Measurements from ENCODE around the gene ACSL3.

ACSL3 gene

DNA sequence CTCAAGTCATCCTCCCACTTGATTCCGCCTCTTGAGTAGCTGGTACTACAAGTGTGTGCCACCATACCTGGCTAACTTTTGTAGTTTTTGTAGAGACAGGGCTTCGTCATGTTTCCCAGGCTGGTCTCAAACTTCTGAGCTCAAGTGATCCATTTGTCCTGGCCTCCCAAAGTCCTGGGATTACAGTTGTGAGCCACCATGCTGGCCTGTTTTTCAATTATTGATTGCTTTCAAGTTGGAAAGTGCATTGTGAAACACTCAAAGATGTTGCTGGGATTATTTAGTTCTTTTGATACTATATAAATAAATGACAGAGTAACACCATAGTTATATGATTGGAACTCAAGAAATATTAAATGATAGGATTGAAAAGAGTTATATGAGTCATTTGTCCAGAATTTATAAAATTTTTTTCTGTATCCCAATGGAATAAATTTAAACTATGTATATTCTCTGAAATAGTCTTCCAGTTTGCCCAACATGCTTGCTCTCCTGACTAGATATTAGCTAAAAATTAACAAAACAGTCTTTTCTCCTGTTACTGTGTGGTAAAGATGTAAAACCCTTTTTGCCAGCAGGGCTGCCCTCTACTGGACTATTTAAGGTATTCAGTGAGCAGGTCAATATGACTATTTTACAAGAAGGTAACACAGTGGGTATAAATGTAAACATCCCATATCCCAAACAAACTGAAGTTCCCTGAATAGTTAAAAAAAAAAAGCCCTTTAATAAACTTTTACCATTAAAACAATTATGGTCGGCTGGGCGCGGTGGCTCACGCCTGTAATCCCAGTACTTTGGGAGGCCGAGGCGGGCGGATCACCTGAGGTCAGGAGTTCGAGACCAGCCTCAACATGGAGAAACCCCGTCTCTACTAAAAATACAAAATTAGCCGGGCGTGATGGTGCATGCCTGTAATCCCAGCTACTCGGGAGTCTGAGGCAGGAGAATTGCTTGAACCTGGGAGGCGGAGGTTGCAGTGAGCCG is 42.7 kb downstream of the ACSL3 start:
- H2AFZ ChIP-seq, result no peak overlapping the region
- H3K36me3 ChIP-seq (ENCODE audit: control insufficient read depth, insufficient read depth, low read length), result no peaks in the 10 kb centered on the region
- no peaks in the 10 kb centered on the region for H3K9me3 ChIP-seq (ENCODE audit: control insufficient read depth, low read length)
- no peak overlapping the region for H3K9ac ChIP-seq
- H3K4me3 ChIP-seq (ENCODE audit: low read depth, low read length), result no peak overlapping the region
- peaks cover 45% of the 10 kb centered on the region for H3K4me1 ChIP-seq
- H3K27me3 ChIP-seq (ENCODE audit: control insufficient read depth, insufficient read depth, low read length), result no peaks in the 10 kb centered on the region
- peaks cover 58% of the 10 kb centered on the region for H3K79me2 ChIP-seq
- H3K4me2 ChIP-seq (ENCODE audit: low read length), result no peak overlapping the region
- TF ChIP-seq, protein P1, sequence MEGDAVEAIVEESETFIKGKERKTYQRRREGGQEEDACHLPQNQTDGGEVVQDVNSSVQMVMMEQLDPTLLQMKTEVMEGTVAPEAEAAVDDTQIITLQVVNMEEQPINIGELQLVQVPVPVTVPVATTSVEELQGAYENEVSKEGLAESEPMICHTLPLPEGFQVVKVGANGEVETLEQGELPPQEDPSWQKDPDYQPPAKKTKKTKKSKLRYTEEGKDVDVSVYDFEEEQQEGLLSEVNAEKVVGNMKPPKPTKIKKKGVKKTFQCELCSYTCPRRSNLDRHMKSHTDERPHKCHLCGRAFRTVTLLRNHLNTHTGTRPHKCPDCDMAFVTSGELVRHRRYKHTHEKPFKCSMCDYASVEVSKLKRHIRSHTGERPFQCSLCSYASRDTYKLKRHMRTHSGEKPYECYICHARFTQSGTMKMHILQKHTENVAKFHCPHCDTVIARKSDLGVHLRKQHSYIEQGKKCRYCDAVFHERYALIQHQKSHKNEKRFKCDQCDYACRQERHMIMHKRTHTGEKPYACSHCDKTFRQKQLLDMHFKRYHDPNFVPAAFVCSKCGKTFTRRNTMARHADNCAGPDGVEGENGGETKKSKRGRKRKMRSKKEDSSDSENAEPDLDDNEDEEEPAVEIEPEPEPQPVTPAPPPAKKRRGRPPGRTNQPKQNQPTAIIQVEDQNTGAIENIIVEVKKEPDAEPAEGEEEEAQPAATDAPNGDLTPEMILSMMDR (IDR thresholded peaks at IDR 0.05), result peak; percentile 77
- H3K27ac ChIP-seq, result no peak overlapping the region

- H2AFZ ChIP-seq, result no peak overlapping the region
- no peaks in the 10 kb centered on the region for H3K9me3 ChIP-seq (ENCODE audit: control insufficient read depth, low read length)
- no peak overlapping the region for H3K9ac ChIP-seq
- no peak overlapping the region for H3K27ac ChIP-seq
- H3K4me3 ChIP-seq (ENCODE audit: low read depth, low read length), result no peak overlapping the region
- H3K4me2 ChIP-seq (ENCODE audit: low read length), result no peak overlapping the region
- no peaks in the 10 kb centered on the region for H3K36me3 ChIP-seq (ENCODE audit: control insufficient read depth, insufficient read depth, low read length)
- H3K4me1 ChIP-seq, result peaks cover 46% of the 10 kb centered on the region
- peaks cover 55% of the 10 kb centered on the region for H3K79me2 ChIP-seq
- no peaks in the 10 kb centered on the region for H3K27me3 ChIP-seq (ENCODE audit: control insufficient read depth, insufficient read depth, low read length)
- TF ChIP-seq, protein P1 (IDR thresholded peaks at IDR 0.05), result no peak
Observed at GRCh38 chr2:222904557-222905258, 43.9 kb downstream of the ACSL3 start.

DNA sequence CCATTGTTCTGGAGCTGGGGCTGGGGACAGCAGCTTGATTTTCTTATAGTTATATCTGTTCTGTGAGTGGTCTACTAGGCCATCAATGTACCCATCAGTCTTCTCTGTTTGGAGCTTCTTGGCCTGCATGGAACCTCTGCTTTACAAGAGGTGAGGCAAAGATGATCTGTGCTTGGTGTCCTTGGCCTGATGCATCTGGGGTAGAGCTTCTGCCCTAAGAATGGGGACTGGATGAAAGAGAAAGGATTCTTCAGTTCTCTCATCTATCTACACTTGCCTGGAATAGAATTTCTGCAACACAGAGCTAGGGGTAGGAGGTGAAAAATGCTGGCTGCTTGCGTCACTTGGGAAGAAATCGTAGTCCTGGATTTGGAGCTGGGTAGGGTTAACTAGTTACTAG is 46.2 kb downstream of the ACSL3 start:
- peaks cover 62% of the 10 kb centered on the region for H3K79me2 ChIP-seq
- TF ChIP-seq, protein P1 (IDR thresholded peaks at IDR 0.05), result no peak
- H3K36me3 ChIP-seq (ENCODE audit: control insufficient read depth, insufficient read depth, low read length), result no peaks in the 10 kb centered on the region
- H3K4me3 ChIP-seq (ENCODE audit: low read depth, low read length), result no peak overlapping the region
- no peak overlapping the region for H3K9ac ChIP-seq
- H3K27ac ChIP-seq, result no peak overlapping the region
- H3K27me3 ChIP-seq (ENCODE audit: control insufficient read depth, insufficient read depth, low read length), result no peaks in the 10 kb centered on the region
- H3K4me1 ChIP-seq, result peaks cover 44% of the 10 kb centered on the region
- no peak overlapping the region for H3K4me2 ChIP-seq (ENCODE audit: low read length)
- H2AFZ ChIP-seq, result no peak overlapping the region
- H3K9me3 ChIP-seq (ENCODE audit: control insufficient read depth, low read length), result no peaks in the 10 kb centered on the region

GRCh38 chr2:222907790-222908441 is 47.1 kb downstream of the ACSL3 start:
- Histone ChIP-seq H3K9ac (no peak overlapping the region), H2AFZ (no peak overlapping the region), H3K4me1 (peaks cover 47% of the 10 kb centered on the region), H3K36me3 (ENCODE audit: control insufficient read depth, insufficient read depth, low read length) (no peaks in the 10 kb centered on the region), H3K27ac (peak overlapping the region; percentile 5), H3K9me3 (ENCODE audit: control insufficient read depth, low read length) (no peaks in the 10 kb centered on the region), H3K4me3 (ENCODE audit: low read depth, low read length) (no peak overlapping the region), H3K79me2 (peaks cover 66% of the 10 kb centered on the region), H3K27me3 (ENCODE audit: control insufficient read depth, insufficient read depth, low read length) (no peaks in the 10 kb centered on the region), H3K4me2 (ENCODE audit: low read length) (no peak overlapping the region)
- TF ChIP-seq, protein P1 (IDR thresholded peaks at IDR 0.05), result no peak
